Activated B cell treated with CpG ODN at 0.5 μM for 24 hours (primary cell): ENCODE data around the gene RPL13. TPM values are rescaled to one million over a fixed set of nuclear protein-coding genes. Genes with fewer than 3 reads are reported as not detected.

Experiments used
- ATAC-seq: fragments of 200-7000 bp; cut with Tn5 transposase; one replicate; pipeline ENCODE4 v1.10.0; 2021; ENCODE audit warnings: low read depth, mild to moderate bottlenecking, moderate library complexity
- CTCF ChIA-PET: fragments of 350-600 bp; sonication (Branson Sonifier 250); formaldehyde crosslinking; loops from one replicate; lab custom pipeline; 2021; ENCODE audit warnings: antibody characterized with exemption; lab: Charles Lee
- POLR2A ChIA-PET: fragments of 350-600 bp; sonication (Branson Sonifier 250); formaldehyde crosslinking; loops from one replicate; lab custom pipeline; 2021; ENCODE audit warnings: antibody characterized with exemption; lab: Charles Lee
- DNase-seq: peaks from one replicate; pipeline ENCODE4 v3.0.0; 2022
- H3K27ac Mint-ChIP-seq: one replicate; pipeline ENCODE4 v1.8.0; 2020; ENCODE audit warnings: mixed read lengths
- H3K27me3 Mint-ChIP-seq: one replicate; pipeline ENCODE4 v1.8.0; 2021; ENCODE audit warnings: mixed read lengths
- H3K36me3 Mint-ChIP-seq: one replicate; pipeline ENCODE4 v1.8.0; 2021; ENCODE audit warnings: low read depth, mixed read lengths
- H3K4me1 Mint-ChIP-seq: one replicate; pipeline ENCODE4 v1.8.0; 2021; ENCODE audit warnings: mixed read lengths
- H3K4me3 Mint-ChIP-seq: one replicate; pipeline ENCODE4 v1.8.0; 2020; ENCODE audit warnings: mild to moderate bottlenecking, mixed read lengths
- H3K9me3 Mint-ChIP-seq: one replicate; pipeline ENCODE4 v1.8.0; 2020; ENCODE audit warnings: mixed read lengths
- CTCF ChIP-seq: fragments of 200-600 bp; IDR thresholded peaks from one replicate; pipeline ENCODE4 v1.8.0; 2022; ENCODE audit warnings: antibody characterized with exemption, mild to moderate bottlenecking
- intact Hi-C: fragments of 100-400 bp; cut with micrococcal nuclease; formaldehyde crosslinking; loops from one replicate; pipeline ENCODE4 v1.15.1; 2024
- total RNA-seq: library from RNA; stranded (reverse); gene quantifications from 2 replicates; pipeline ENCODE4 v1.2.3, GENCODE V29; 2022

Gene RPL13
- total RNA-seq, 1 donor from 2014 or later = 3,566 TPM

DNA sequence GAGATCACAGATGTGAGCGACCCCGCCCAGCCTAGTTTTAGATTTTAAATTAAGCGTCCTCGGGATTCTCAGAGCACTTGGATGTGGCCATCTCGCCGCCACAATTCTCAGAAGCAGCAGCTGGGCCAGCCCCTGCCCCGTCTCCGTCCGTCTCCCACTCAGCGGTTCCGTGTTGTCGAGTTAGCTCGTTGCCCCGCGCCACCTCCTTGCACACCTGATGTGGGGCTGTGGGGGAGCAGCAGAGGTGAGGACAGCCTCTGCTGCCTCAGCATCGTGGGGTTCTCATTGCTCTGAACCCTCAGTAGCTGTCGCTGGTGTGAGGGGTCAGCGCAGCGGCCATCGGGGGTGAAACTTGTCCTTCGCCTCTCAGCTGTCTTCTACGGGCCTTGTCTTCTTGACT is 8.2 kb upstream of the RPL13 start:
- Mint-ChIP-seq H3K9me3 (no peaks in the 10 kb centered on the region), H3K27me3 (no peaks in the 10 kb centered on the region), H3K4me3 (no peak overlapping the region), H3K27ac (no peak overlapping the region), H3K4me1 (peaks cover 5% of the 10 kb centered on the region), H3K36me3 (peaks cover 81% of the 10 kb centered on the region)
- no peak for ATAC-seq
- CTCF ChIA-PET = no interaction called here
- no peak for DNase-seq
- POLR2A ChIA-PET = no interaction called here
- no peak for TF ChIP-seq CTCF
- intact Hi-C loops = no loop called here

DNA sequence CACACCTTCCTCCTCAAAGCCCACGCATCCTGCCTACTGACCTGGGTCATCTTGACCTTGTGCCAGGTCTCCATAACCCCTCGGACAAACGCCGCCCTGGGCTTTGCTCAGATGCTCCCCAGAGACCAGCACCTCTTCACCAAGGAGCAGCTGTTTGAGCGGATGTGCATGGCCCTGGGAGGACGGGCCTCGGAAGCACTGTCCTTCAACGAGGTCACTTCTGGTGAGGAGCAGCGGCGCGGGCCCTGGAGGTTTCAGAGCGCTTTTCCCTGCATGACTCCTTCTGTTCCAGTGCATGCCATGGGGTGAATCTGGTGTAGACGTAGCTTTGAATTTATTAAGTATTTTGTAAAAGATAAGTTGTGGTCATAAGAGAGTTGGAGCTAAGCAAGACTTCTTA is 7.6 kb upstream of the RPL13 start:
- Mint-ChIP-seq H3K27ac (no peak overlapping the region), H3K4me3 (no peak overlapping the region)
- TF ChIP-seq CTCF = no peak

GRCh38 chr16:89553733-89554132 is 6.7 kb upstream of the RPL13 start:
- Mint-ChIP-seq H3K4me1 (peaks cover 9% of the 10 kb centered on the region), H3K36me3 (peaks cover 72% of the 10 kb centered on the region), H3K27me3 (no peaks in the 10 kb centered on the region), H3K4me3 (no peak overlapping the region), H3K27ac (no peak overlapping the region), H3K9me3 (no peaks in the 10 kb centered on the region)
- DNase-seq (no peak), ATAC-seq (no peak)
- CTCF ChIA-PET = no interaction called here
- POLR2A ChIA-PET = no interaction called here
- no peak for TF ChIP-seq CTCF
- intact Hi-C loops = no loop called here

More for the DNA sequence above, 7.6 kb upstream of the RPL13 start:
- ChIA-PET CTCF (no interaction called here), POLR2A (no interaction called here)
- DNase-seq (no peak), ATAC-seq (no peak)
- peaks cover 9% of the 10 kb centered on the region for H3K4me1 Mint-ChIP-seq
- intact Hi-C loops = no loop called here
- H3K9me3 Mint-ChIP-seq = no peaks in the 10 kb centered on the region
- no peaks in the 10 kb centered on the region for H3K27me3 Mint-ChIP-seq
- peaks cover 80% of the 10 kb centered on the region for H3K36me3 Mint-ChIP-seq

GRCh38 chr16:89554343-89554742 is 6.1 kb upstream of the RPL13 start:
- TF ChIP-seq CTCF = no peak
- ATAC-seq (no peak), DNase-seq (no peak)
- no peak overlapping the region for H3K4me3 Mint-ChIP-seq
- ChIA-PET CTCF (no interaction called here), POLR2A (interaction anchor here (0.8 kb wide), 1 partner anchor 56 kb away, joined by 5 read pairs; no protein-coding TSS in a partner anchor)
- H3K27ac Mint-ChIP-seq = no peak overlapping the region
- H3K9me3 Mint-ChIP-seq = no peaks in the 10 kb centered on the region
- H3K4me1 Mint-ChIP-seq = peaks cover 3% of the 10 kb centered on the region
- intact Hi-C loops = no loop called here
- H3K36me3 Mint-ChIP-seq = peaks cover 66% of the 10 kb centered on the region
- no peaks in the 10 kb centered on the region for H3K27me3 Mint-ChIP-seq

DNA sequence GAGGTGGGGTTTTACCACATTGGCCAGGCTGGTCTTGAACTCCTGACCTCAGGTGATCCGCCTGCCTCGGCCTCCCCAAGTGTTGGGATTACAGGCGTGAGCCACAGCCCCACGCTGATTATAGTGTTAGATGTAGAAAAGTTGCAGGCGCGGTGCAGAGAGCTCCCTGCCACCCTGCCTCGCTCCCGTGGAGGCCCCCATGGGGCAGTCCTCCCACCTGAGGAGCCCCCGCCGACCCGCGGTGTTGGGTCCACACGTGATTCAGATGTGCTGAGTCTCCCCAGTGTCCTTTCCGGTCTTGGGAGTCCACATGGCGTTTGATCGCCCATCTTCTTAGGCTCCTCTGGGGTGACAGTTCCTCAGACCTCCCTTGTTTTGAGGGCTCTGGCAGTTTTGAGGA is 5.2 kb upstream of the RPL13 start:
- CTCF ChIA-PET = no interaction called here
- no peak for TF ChIP-seq CTCF
- Mint-ChIP-seq H3K27ac (no peak overlapping the region), H3K27me3 (no peaks in the 10 kb centered on the region), H3K4me3 (no peak overlapping the region), H3K4me1 (peaks cover 6% of the 10 kb centered on the region), H3K36me3 (peaks cover 61% of the 10 kb centered on the region), H3K9me3 (no peaks in the 10 kb centered on the region)
- intact Hi-C loops = loop anchor here (5.0 kb wide), 1 partner anchor 238 kb away; no protein-coding TSS in a partner anchor
- no peak for DNase-seq
- POLR2A ChIA-PET = no interaction called here
- no peak for ATAC-seq
